Peyer's patch (tissue), 4 donors: Measurements from ENCODE around the gene EIF3D. TPM values are rescaled to one million over a fixed set of nuclear protein-coding genes. Genes with fewer than 3 reads are reported as not detected.

Experiments used
- DNase-seq, 3 donors: peaks; one replicate each; pipeline ENCODE4 v3.0.0-alpha.2; 2017 to 2019
- H3K27ac ChIP-seq, 4 donors: fragments of 200-600 bp; sonication (generic); one replicate each; pipeline ENCODE4 v1.5.1; 2016 to 2019
- H3K27me3 ChIP-seq, 2 donors: fragments of 200-600 bp; sonication (generic); one replicate each; pipeline ENCODE4 v1.5.1; 2019
- H3K36me3 ChIP-seq, 3 donors: fragments of 200-600 bp; sonication (generic); one replicate each; pipeline ENCODE4 v1.5.1; 2016 to 2019
- H3K4me1 ChIP-seq, 4 donors: fragments of 200-600 bp; sonication (generic); one replicate each; pipeline ENCODE4 v1.5.1; 2016 to 2019
- H3K4me3 ChIP-seq, 4 donors: fragments of 200-600 bp; sonication (generic); 1 replicate in 3 of 4; 2 replicates in 1 of 4; pipeline ENCODE4 v1.5.1; 2016 to 2019; ENCODE audit warnings: mild to moderate bottlenecking in 1 of 4
- H3K9me3 ChIP-seq, 4 donors: fragments of 200-600 bp; sonication (generic); one replicate each; pipeline ENCODE4 v1.5.1; 2016 to 2019; ENCODE audit warnings: mild to moderate bottlenecking in 1 of 4
- CTCF ChIP-seq, 6 experiments: fragments of 450-650 bp in 4 of 6; fragments of 200-600 bp in 2 of 6; sonication (generic) in 1 of 6; IDR thresholded peaks; one replicate each; pipeline ENCODE4 v1.5.1; 2017 to 2019; ENCODE audit warnings: antibody characterized with exemption in 6 of 6, mild to moderate bottlenecking in 3 of 6, moderate library complexity in 1 of 6
- POLR2A ChIP-seq, 2 donors: fragments of 450-650 bp; IDR thresholded peaks; one replicate each; pipeline ENCODE4 v1.5.1; 2017; ENCODE audit warnings: antibody characterized with exemption in 2 of 2, mild to moderate bottlenecking in 2 of 2, moderate library complexity in 2 of 2
- total RNA-seq, 4 donors: library from RNA; depleted of rRNA; stranded (reverse); fragments of >200 nt; gene quantifications; one replicate each; pipeline ENCODE4 v1.1.0, GENCODE V29; 2016

Gene EIF3D
- total RNA-seq, 4 donors from 2014 or later = 135 to 197 (median 167) TPM

- no peaks in the 10 kb centered on the region for H3K27me3 ChIP-seq
Measured at GRCh38 chr22:36463783-36464184, 65.2 kb downstream of the EIF3D start.

GRCh38 chr22:36461665-36462649, 67.0 kb downstream of the EIF3D start:
- H3K27me3 ChIP-seq = no peaks in the 10 kb centered on the region
- H3K36me3 ChIP-seq = peaks cover 0 to 4% (median 0%) of the 10 kb centered on the region in 3 donors
- no peak for DNase-seq
- TF ChIP-seq CTCF (IDR thresholded peaks at IDR 0.05) (no peak), POLR2A (IDR thresholded peaks at IDR 0.05) (no peak)
- no peak overlapping the region for H3K4me3 ChIP-seq
- H3K27ac ChIP-seq = peak overlapping the region in 2 of 4 donors; percentile 48 to 80
- H3K9me3 ChIP-seq = no peaks in the 10 kb centered on the region
- H3K4me1 ChIP-seq = peaks cover 0 to 33% (median 0%) of the 10 kb centered on the region in 4 donors

More at GRCh38 chr22:36463783-36464184, 65.2 kb downstream of the EIF3D start:
- Histone ChIP-seq H3K9me3 (no peaks in the 10 kb centered on the region), H3K36me3 (peaks cover 0 to 6% (median 0%) of the 10 kb centered on the region in 3 donors), H3K4me1 (peaks cover 0 to 38% (median 0%) of the 10 kb centered on the region in 4 donors), H3K27ac (peak overlapping the region; percentile 31 to 80 (median 45)), H3K4me3 (no peak overlapping the region)
- no peak for TF ChIP-seq POLR2A (IDR thresholded peaks at IDR 0.05)
- no peak for TF ChIP-seq CTCF (IDR thresholded peaks at IDR 0.05)
- no peak for DNase-seq

Other genes with a start within 250 kb of the EIF3D start
- 100 to 1,000 TPM; 337 to 553 (median 433) TPM for gene MYH9, start 141.2 kb downstream of the EIF3D start, total RNA-seq
- 100 to 1,000 TPM in 1 of 4 donors, 10 to 100 TPM in 3; 75.7 to 116 (median 92.9) TPM for gene TXN2, start 47.5 kb downstream of the EIF3D start, total RNA-seq
- 10 to 100 TPM in 1 of 4 donors, 1 to 10 TPM in 3; 2.8 to 16.5 (median 4.1) TPM for gene FOXRED2, start 22.1 kb downstream of the EIF3D start, total RNA-seq
- not detected for gene CACNG2, start 174.6 kb upstream of the EIF3D start, total RNA-seq
- 10 to 100 TPM; 19.7 to 27.7 (median 22.8) TPM for gene IFT27, start 247.0 kb upstream of the EIF3D start, total RNA-seq